ENCODE data around the gene SPEF1. TPM values are rescaled to one million over a fixed set of nuclear protein-coding genes. Genes with fewer than 3 reads are reported as not detected.
A peak's percentile ranks its signal among the peaks of the same experiment; 100 is the strongest.

The SPEF1 gene
- total and polyA plus RNA-seq, 2 of the 13 experiments (the other 11 are each of a cell fraction or from before 2014, with no cell fraction given), result 0.11 to 0.27 TPM

DNA sequence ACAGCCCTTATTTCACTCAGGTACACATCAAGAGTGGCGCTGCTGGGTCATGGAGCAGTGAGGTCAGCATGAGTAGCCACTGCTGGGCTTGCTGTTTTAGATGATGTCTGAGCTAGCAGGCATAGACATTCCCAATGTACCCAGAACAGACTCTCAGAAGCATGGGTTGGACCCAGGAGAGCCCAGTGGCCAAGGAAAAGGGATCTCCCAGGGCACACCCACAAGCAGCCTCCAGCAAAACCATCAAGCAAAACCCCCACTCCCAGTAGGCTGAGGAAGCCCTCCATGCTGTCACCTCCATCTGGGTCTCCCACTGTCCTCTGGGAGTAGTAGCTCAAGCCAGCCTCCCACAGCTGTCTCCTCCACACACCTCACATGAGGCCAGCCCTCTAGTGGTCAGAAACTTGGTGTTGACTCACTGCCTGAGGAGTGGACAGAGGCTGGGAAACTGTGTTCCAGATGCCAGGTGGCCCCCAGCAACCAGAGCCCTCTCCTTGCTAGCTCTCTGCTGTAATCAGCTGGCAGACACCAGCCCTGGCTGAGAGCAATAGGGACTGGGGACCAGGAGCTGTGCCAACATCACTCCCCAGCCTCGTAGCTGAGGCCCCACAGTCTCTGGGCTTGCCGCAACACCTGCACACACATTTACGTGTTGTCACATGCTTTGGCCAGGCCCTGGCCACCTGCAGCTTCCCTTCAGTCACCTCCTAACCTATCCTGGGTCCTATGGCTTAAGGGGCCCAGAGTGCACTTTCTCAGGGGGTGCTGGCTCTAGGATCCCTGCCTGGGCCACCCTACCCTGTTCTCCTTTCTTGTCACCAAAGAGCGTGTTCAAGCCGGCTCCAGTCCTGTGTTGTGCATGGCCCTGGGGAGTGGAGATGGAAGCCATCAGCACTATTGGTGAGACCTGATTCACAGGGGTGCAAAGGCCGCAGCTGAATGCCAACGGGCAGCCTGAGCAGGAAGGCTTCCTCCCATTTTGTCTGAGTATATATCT is 37.2 kb upstream of the SPEF1 start (continued):
- TF ChIP-seq, protein P1, sequence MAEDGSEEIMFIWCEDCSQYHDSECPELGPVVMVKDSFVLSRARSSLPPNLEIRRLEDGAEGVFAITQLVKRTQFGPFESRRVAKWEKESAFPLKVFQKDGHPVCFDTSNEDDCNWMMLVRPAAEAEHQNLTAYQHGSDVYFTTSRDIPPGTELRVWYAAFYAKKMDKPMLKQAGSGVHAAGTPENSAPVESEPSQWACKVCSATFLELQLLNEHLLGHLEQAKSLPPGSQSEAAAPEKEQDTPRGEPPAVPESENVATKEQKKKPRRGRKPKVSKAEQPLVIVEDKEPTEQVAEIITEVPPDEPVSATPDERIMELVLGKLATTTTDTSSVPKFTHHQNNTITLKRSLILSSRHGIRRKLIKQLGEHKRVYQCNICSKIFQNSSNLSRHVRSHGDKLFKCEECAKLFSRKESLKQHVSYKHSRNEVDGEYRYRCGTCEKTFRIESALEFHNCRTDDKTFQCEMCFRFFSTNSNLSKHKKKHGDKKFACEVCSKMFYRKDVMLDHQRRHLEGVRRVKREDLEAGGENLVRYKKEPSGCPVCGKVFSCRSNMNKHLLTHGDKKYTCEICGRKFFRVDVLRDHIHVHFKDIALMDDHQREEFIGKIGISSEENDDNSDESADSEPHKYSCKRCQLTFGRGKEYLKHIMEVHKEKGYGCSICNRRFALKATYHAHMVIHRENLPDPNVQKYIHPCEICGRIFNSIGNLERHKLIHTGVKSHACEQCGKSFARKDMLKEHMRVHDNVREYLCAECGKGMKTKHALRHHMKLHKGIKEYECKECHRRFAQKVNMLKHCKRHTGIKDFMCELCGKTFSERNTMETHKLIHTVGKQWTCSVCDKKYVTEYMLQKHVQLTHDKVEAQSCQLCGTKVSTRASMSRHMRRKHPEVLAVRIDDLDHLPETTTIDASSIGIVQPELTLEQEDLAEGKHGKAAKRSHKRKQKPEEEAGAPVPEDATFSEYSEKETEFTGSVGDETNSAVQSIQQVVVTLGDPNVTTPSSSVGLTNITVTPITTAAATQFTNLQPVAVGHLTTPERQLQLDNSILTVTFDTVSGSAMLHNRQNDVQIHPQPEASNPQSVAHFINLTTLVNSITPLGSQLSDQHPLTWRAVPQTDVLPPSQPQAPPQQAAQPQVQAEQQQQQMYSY (CRISPR knock-in tag; IDR thresholded peaks at IDR 0.05), result no peak
- TF ChIP-seq, protein P2, sequence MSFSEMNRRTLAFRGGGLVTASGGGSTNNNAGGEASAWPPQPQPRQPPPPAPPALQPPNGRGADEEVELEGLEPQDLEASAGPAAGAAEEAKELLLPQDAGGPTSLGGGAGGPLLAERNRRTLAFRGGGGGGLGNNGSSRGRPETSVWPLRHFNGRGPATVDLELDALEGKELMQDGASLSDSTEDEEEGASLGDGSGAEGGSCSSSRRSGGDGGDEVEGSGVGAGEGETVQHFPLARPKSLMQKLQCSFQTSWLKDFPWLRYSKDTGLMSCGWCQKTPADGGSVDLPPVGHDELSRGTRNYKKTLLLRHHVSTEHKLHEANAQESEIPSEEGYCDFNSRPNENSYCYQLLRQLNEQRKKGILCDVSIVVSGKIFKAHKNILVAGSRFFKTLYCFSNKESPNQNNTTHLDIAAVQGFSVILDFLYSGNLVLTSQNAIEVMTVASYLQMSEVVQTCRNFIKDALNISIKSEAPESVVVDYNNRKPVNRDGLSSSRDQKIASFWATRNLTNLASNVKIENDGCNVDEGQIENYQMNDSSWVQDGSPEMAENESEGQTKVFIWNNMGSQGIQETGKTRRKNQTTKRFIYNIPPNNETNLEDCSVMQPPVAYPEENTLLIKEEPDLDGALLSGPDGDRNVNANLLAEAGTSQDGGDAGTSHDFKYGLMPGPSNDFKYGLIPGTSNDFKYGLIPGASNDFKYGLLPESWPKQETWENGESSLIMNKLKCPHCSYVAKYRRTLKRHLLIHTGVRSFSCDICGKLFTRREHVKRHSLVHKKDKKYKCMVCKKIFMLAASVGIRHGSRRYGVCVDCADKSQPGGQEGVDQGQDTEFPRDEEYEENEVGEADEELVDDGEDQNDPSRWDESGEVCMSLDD (CRISPR knock-in tag; IDR thresholded peaks at IDR 0.05; ENCODE audit: borderline replicate concordance), result no peak
- TF ChIP-seq TAF1 (CRISPR knock-in tag; IDR thresholded peaks at IDR 0.05) (peak; percentile 43; the same call in 1 of the 2 replicates), ZNF3 (CRISPR knock-in tag; IDR thresholded peaks at IDR 0.05) (no peak), BHLHE40 (IDR thresholded peaks at IDR 0.05; ENCODE audit: low read length) (peak; percentile 71), ZFYVE20 (CRISPR knock-in tag; IDR thresholded peaks at IDR 0.05; ENCODE audit: borderline replicate concordance, low read depth) (no peak), ELF4 (CRISPR knock-in tag; IDR thresholded peaks at IDR 0.05; ENCODE audit: borderline replicate concordance) (no peak), ZNF232 (CRISPR knock-in tag; IDR thresholded peaks at IDR 0.05; ENCODE audit: borderline replicate concordance) (peak; percentile 54; the same call in 1 of the 2 replicates), ZNF563 (CRISPR knock-in tag; IDR thresholded peaks at IDR 0.05) (peak; percentile 63; the same call in 1 of the 2 replicates), PAX8 (CRISPR knock-in tag; IDR thresholded peaks at IDR 0.05; ENCODE audit: borderline replicate concordance) (no peak), ZBTB1 (CRISPR knock-in tag; IDR thresholded peaks at IDR 0.05; ENCODE audit: borderline replicate concordance) (no peak), MXI1 (IDR thresholded peaks at IDR 0.05; ENCODE audit: borderline replicate concordance, low read depth, low read length) (peak; percentile 87; the same call in 2 of the 3 replicates), ZNF382 (CRISPR knock-in tag; IDR thresholded peaks at IDR 0.05; ENCODE audit: borderline replicate concordance) (no peak), NPAS2 (CRISPR knock-in tag; IDR thresholded peaks at IDR 0.05; ENCODE audit: borderline replicate concordance) (no peak), NKX3-1 (CRISPR knock-in tag; IDR thresholded peaks at IDR 0.05) (no peak), PHF20 (CRISPR knock-in tag; IDR thresholded peaks at IDR 0.05) (no peak)
- TF ChIP-seq, protein P3, sequence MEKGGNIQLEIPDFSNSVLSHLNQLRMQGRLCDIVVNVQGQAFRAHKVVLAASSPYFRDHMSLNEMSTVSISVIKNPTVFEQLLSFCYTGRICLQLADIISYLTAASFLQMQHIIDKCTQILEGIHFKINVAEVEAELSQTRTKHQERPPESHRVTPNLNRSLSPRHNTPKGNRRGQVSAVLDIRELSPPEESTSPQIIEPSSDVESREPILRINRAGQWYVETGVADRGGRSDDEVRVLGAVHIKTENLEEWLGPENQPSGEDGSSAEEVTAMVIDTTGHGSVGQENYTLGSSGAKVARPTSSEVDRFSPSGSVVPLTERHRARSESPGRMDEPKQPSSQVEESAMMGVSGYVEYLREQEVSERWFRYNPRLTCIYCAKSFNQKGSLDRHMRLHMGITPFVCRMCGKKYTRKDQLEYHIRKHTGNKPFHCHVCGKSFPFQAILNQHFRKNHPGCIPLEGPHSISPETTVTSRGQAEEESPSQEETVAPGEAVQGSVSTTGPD (CRISPR knock-in tag; IDR thresholded peaks at IDR 0.05), result no peak
- TF ChIP-seq, protein P4, sequence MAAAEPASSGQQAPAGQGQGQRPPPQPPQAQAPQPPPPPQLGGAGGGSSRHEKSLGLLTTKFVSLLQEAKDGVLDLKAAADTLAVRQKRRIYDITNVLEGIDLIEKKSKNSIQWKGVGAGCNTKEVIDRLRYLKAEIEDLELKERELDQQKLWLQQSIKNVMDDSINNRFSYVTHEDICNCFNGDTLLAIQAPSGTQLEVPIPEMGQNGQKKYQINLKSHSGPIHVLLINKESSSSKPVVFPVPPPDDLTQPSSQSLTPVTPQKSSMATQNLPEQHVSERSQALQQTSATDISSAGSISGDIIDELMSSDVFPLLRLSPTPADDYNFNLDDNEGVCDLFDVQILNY (CRISPR knock-in tag; conservative IDR thresholded peaks at IDR 0.05), result no peak
